ENCODE results near the gene IL13. TPM values are rescaled to one million over a fixed set of nuclear protein-coding genes. Genes with fewer than 3 reads are reported as not detected.

Gene IL13
- total RNA-seq, 1 experiment from 2014 or later = not detected

- Mint-ChIP-seq H3K27ac (ENCODE audit: unreplicated experiment) (no peak overlapping the region), H3K4me3 (ENCODE audit: unreplicated experiment) (no peak overlapping the region), H3K4me1 (ENCODE audit: low read depth, unreplicated experiment) (no peaks in the 10 kb centered on the region), H3K27me3 (ENCODE audit: insufficient read depth, unreplicated experiment) (no peaks in the 10 kb centered on the region), H3K36me3 (ENCODE audit: insufficient read depth, unreplicated experiment) (no peaks in the 10 kb centered on the region), H3K9me3 (ENCODE audit: unreplicated experiment) (no peaks in the 10 kb centered on the region)
- ChIA-PET CTCF (interaction anchor here (0.6 kb wide), 1 partner anchor 183 kb away, joined by 5 read pairs; no protein-coding TSS in a partner anchor), POLR2A (no interaction called here)
- Histone ChIP-seq H3K27me3 (replicated peaks; ENCODE audit: control insufficient read depth, insufficient read depth, low read length) (no peaks in the 10 kb centered on the region), H3K9me3 (no peaks in the 10 kb centered on the region), H3K36me3 (ENCODE audit: control insufficient read depth, insufficient read depth, low read length) (no peaks in the 10 kb centered on the region), H3K4me1 (peaks cover 5% of the 10 kb centered on the region; the same call in 1 of the 2 replicates), H3K4me3 (ENCODE audit: low read depth, low read length) (no peak overlapping the region)
- BruUV-seq (replicated peaks) = no TSS peak
- no peak for DNase-seq
- intact Hi-C loops (cut with micrococcal nuclease; ENCODE audit: unreplicated experiment) = loop anchor here (10.0 kb wide), 1 partner anchor 154 kb away; no protein-coding TSS in a partner anchor
- TF ChIP-seq CTCF (IDR thresholded peaks at IDR 0.05; ENCODE audit: insufficient read depth in 1 of 2, low read depth in 1 of 2, low read length in 1 of 2, severe bottlenecking in 1 of 2, unreplicated experiment in 1 of 2) = no peak
These were observed 21.2 kb downstream of the IL13 start for GRCh38 chr5:132679166-132679565.

GRCh38 chr5:132679717-132680380 is 21.9 kb downstream of the IL13 start:
- no peaks in the 10 kb centered on the region for H3K9me3 Mint-ChIP-seq (ENCODE audit: unreplicated experiment)
- ChIA-PET POLR2A (no interaction called here), CTCF (no interaction called here)
- H3K4me3 ChIP-seq (ENCODE audit: low read depth, low read length) = no peak overlapping the region
- H3K27me3 ChIP-seq (replicated peaks; ENCODE audit: control insufficient read depth, insufficient read depth, low read length) = no peaks in the 10 kb centered on the region
- TF ChIP-seq CTCF (IDR thresholded peaks at IDR 0.05; ENCODE audit: insufficient read depth in 1 of 2, low read depth in 1 of 2, low read length in 1 of 2, severe bottlenecking in 1 of 2, unreplicated experiment in 1 of 2) = no peak
- H3K4me1 Mint-ChIP-seq (ENCODE audit: low read depth, unreplicated experiment) = no peaks in the 10 kb centered on the region
- H3K27ac Mint-ChIP-seq (ENCODE audit: unreplicated experiment) = no peak overlapping the region
- H3K36me3 ChIP-seq (ENCODE audit: control insufficient read depth, insufficient read depth, low read length) = no peaks in the 10 kb centered on the region
- DNase-seq = no peak
- no peaks in the 10 kb centered on the region for H3K27me3 Mint-ChIP-seq (ENCODE audit: insufficient read depth, unreplicated experiment)
- intact Hi-C loops (cut with micrococcal nuclease; ENCODE audit: unreplicated experiment) = loop anchor here (10.0 kb wide), 1 partner anchor 155 kb away; no protein-coding TSS in a partner anchor
- no peaks in the 10 kb centered on the region for H3K9me3 ChIP-seq
- no peaks in the 10 kb centered on the region for H3K36me3 Mint-ChIP-seq (ENCODE audit: insufficient read depth, unreplicated experiment)
- BruUV-seq (replicated peaks) = no TSS peak
- no peak overlapping the region for H3K4me3 Mint-ChIP-seq (ENCODE audit: unreplicated experiment)
- peaks cover 5% of the 10 kb centered on the region; the same call in 1 of the 2 replicates for H3K4me1 ChIP-seq

GRCh38 chr5:132680780-132681475 is 23.0 kb downstream of the IL13 start:
- intact Hi-C loops (cut with micrococcal nuclease; ENCODE audit: unreplicated experiment) = no loop called here
- H3K4me3 Mint-ChIP-seq (ENCODE audit: unreplicated experiment) = no peak overlapping the region
- no peaks in the 10 kb centered on the region for H3K27me3 Mint-ChIP-seq (ENCODE audit: insufficient read depth, unreplicated experiment)
- H3K9me3 Mint-ChIP-seq (ENCODE audit: unreplicated experiment) = no peaks in the 10 kb centered on the region
- no peak overlapping the region for H3K27ac Mint-ChIP-seq (ENCODE audit: unreplicated experiment)
- no peak for DNase-seq
- Histone ChIP-seq H3K4me1 (peaks cover 5% of the 10 kb centered on the region; the same call in 1 of the 2 replicates), H3K4me3 (ENCODE audit: low read depth, low read length) (no peak overlapping the region), H3K9me3 (no peaks in the 10 kb centered on the region), H3K36me3 (ENCODE audit: control insufficient read depth, insufficient read depth, low read length) (no peaks in the 10 kb centered on the region), H3K27me3 (replicated peaks; ENCODE audit: control insufficient read depth, insufficient read depth, low read length) (no peaks in the 10 kb centered on the region)
- POLR2A ChIA-PET = no interaction called here
- no peaks in the 10 kb centered on the region for H3K4me1 Mint-ChIP-seq (ENCODE audit: low read depth, unreplicated experiment)
- no peaks in the 10 kb centered on the region for H3K36me3 Mint-ChIP-seq (ENCODE audit: insufficient read depth, unreplicated experiment)
- TF ChIP-seq CTCF (IDR thresholded peaks at IDR 0.05; ENCODE audit: insufficient read depth in 1 of 2, low read depth in 1 of 2, low read length in 1 of 2, severe bottlenecking in 1 of 2, unreplicated experiment in 1 of 2) = no peak
- no TSS peak for BruUV-seq (replicated peaks)
- CTCF ChIA-PET = no interaction called here

All from Caco-2 (cell line).